Right lobe of liver (tissue), 6 donors: ENCODE results near the gene SEMA7A. TPM values are rescaled to one million over a fixed set of nuclear protein-coding genes. Genes with fewer than 3 reads are reported as not detected.

ENCODE experiments used
- ATAC-seq, 4 donors: fragments of 200-7000 bp; cut with Tn5 transposase; one replicate each; pipeline ENCODE4 v1.9.1; 2020; ENCODE audit warnings: mild to moderate bottlenecking in 4 of 4, moderate library complexity in 4 of 4
- DNase-seq, 3 donors: peaks; one replicate each; pipeline ENCODE4 v3.0.0-alpha.2; 2020
- H3K27ac ChIP-seq, 3 donors: fragments of 200-600 bp; one replicate each; pipeline ENCODE4 v1.8.0; 2022
- H3K27me3 ChIP-seq, 2 donors: fragments of 200-600 bp; one replicate each; pipeline ENCODE4 v1.8.0; 2022
- H3K36me3 ChIP-seq, 4 donors: fragments of 200-600 bp; sonication (generic) in 1 of 4; one replicate each; pipeline versions ENCODE4 v1.5.1 to v1.8.0; 2017 to 2022; ENCODE audit warnings: control low read depth in 1 of 4
- H3K4me1 ChIP-seq, 4 donors: fragments of 200-600 bp; sonication (generic) in 1 of 4; one replicate each; pipeline versions ENCODE4 v1.5.1 to v1.8.0; 2017 to 2022; ENCODE audit warnings: control low read depth in 1 of 4
- H3K4me3 ChIP-seq, 3 donors: fragments of 200-600 bp; one replicate each; pipeline ENCODE4 v1.8.0; 2022
- H3K9me3 ChIP-seq, 4 donors: fragments of 200-600 bp; sonication (generic) in 1 of 4; one replicate each; pipeline versions ENCODE4 v1.5.1 to v1.8.0; 2017 to 2022; ENCODE audit warnings: control low read depth in 1 of 4
- CTCF ChIP-seq, 4 donors: fragments of 200-600 bp in 3 of 4; fragments of 450-650 bp in 1 of 4; IDR thresholded peaks; one replicate each; pipeline versions ENCODE4 v1.5.1 to v1.8.0; 2016 to 2022; ENCODE audit warnings: antibody characterized with exemption in 4 of 4, mild to moderate bottlenecking in 2 of 4
- POLR2A ChIP-seq: fragments of 450-650 bp; IDR thresholded peaks from one replicate; pipeline ENCODE4 v1.6.1; 2017; ENCODE audit warnings: antibody characterized with exemption, mild to moderate bottlenecking
- WGBS: methylation state at CpG from one replicate; pipeline ENCODE4 v1.1.6; 2018; ENCODE audit warnings: low coverage, low lambda C conversion rate; ENCODE audit not compliant: insufficient coverage; ENCODE audit errors: missing lambda C conversion rate; 5-methylcytosine and 5-hydroxymethylcytosine counted together
- intact Hi-C, 2 donors: fragments of 100-400 bp; cut with DNase I; formaldehyde crosslinking; loops; one replicate each; pipeline versions ENCODE4 v1.11.2 to v1.14.1; 2022
- total RNA-seq, 6 experiments: library from RNA; depleted of rRNA in 2 of 6; stranded (reverse); fragments of >200 nt in 2 of 6; fragmentation: NEBNext Ultra II Directional in 3 of 6; extraction: Animal tissue kit (Norgen Biotek cat#: 25700) in 3 of 6; gene quantifications; one replicate each; pipeline versions ENCODE4 v1.1.0 to v1.2.4, GENCODE V29; 2016 to 2023
- donor health status: DM: no; HTN: yes; CAD: no.
- donor health status: DM: no; HTN: no; CAD: no.
- donor health status: DM: no; HTN: no; CAD: no.
- donor health status: DM: no; HTN: yes; CAD: no.
- donor health status: DM: no; HTN: yes; CAD: no.

SEMA7A gene
- total RNA-seq, 6 experiments from 2014 or later, result 0.42 to 2.4 (median 1.1) TPM

- TF ChIP-seq CTCF (IDR thresholded peaks at IDR 0.05) (no peak), POLR2A (no peak)
- ATAC-seq (no peak), DNase-seq (no peak)
- Histone ChIP-seq H3K4me1 (no peaks in the 10 kb centered on the region), H3K27me3 (no peaks in the 10 kb centered on the region), H3K9me3 (no peaks in the 10 kb centered on the region), H3K4me3 (no peak overlapping the region), H3K36me3 (no peaks in the 10 kb centered on the region), H3K27ac (no peak overlapping the region)
- WGBS, result 90% methylated on average over 2 of the region's 18 CpGs
- intact Hi-C loops, result no loop called here
Observed at GRCh38 chr15:74410502-74410901, 23.3 kb downstream of the SEMA7A start.

- intact Hi-C loops, result no loop called here
Observed at GRCh38 chr15:74409225-74409624, 24.5 kb downstream of the SEMA7A start.

GRCh38 chr15:74408815-74409214 lies 24.9 kb downstream of the SEMA7A start:
- Histone ChIP-seq H3K27ac (no peak overlapping the region), H3K36me3 (no peaks in the 10 kb centered on the region), H3K4me3 (no peak overlapping the region), H3K9me3 (no peaks in the 10 kb centered on the region), H3K27me3 (no peaks in the 10 kb centered on the region), H3K4me1 (no peaks in the 10 kb centered on the region)
- 82% methylated on average over 7 of the region's 7 CpGs for WGBS
- no peak for ATAC-seq
- intact Hi-C loops, result no loop called here
- TF ChIP-seq POLR2A, result no peak
- no peak for DNase-seq

More at GRCh38 chr15:74409225-74409624, 24.5 kb downstream of the SEMA7A start:
- ATAC-seq (no peak), DNase-seq (no peak)
- no peaks in the 10 kb centered on the region for H3K36me3 ChIP-seq
- H3K27me3 ChIP-seq, result no peaks in the 10 kb centered on the region
- no peaks in the 10 kb centered on the region for H3K4me1 ChIP-seq
- no peaks in the 10 kb centered on the region for H3K9me3 ChIP-seq
- WGBS, result no CpG with 5 or more reads among the region's 7 CpGs
- no peak overlapping the region for H3K27ac ChIP-seq
- TF ChIP-seq CTCF (IDR thresholded peaks at IDR 0.05) (no peak), POLR2A (no peak)
- H3K4me3 ChIP-seq, result no peak overlapping the region

- no CpG with 5 or more reads among the region's 2 CpGs for WGBS
- ATAC-seq (no peak), DNase-seq (no peak)
- H3K36me3 ChIP-seq, result no peaks in the 10 kb centered on the region
- H3K4me3 ChIP-seq, result no peak overlapping the region
- no peaks in the 10 kb centered on the region for H3K9me3 ChIP-seq
- H3K4me1 ChIP-seq, result no peaks in the 10 kb centered on the region
- no peak overlapping the region for H3K27ac ChIP-seq
- no peak for TF ChIP-seq POLR2A
- no peak for TF ChIP-seq CTCF (IDR thresholded peaks at IDR 0.05)
- no peaks in the 10 kb centered on the region for H3K27me3 ChIP-seq
- intact Hi-C loops, result no loop called here
Observed at GRCh38 chr15:74408385-74408784, 25.4 kb downstream of the SEMA7A start.

GRCh38 chr15:74406992-74407705 lies 26.6 kb downstream of the SEMA7A start:
- no peak for DNase-seq
- TF ChIP-seq CTCF (IDR thresholded peaks at IDR 0.05), result no peak
- no peak for TF ChIP-seq POLR2A
- 70% methylated on average over 5 of the region's 12 CpGs for WGBS
- Histone ChIP-seq H3K27ac (no peak overlapping the region), H3K4me1 (no peaks in the 10 kb centered on the region), H3K36me3 (no peaks in the 10 kb centered on the region), H3K4me3 (no peak overlapping the region), H3K9me3 (no peaks in the 10 kb centered on the region), H3K27me3 (no peaks in the 10 kb centered on the region)
- intact Hi-C loops, result no loop called here
- no peak for ATAC-seq
